Measurements from ENCODE around the gene EMB.
"Not testable (repeated sequence)": the region's sequence is repeated elsewhere in the genome, so short reads cannot be mapped to it uniquely, and the experiment has no call there.

Gene EMB

GRCh38 chr5:50415912-50416311, 25.2 kb downstream of the EMB start:
- H3K9me3 ChIP-seq (ENCODE audit: severe bottlenecking), result no peaks in the 10 kb centered on the region
- TF ChIP-seq CTCF (IDR thresholded peaks at IDR 0.05; ENCODE audit: poor library complexity, severe bottlenecking), result no peak
- H3K27ac ChIP-seq (ENCODE audit: poor library complexity, severe bottlenecking), result no peak overlapping the region
- H3K36me3 ChIP-seq (ENCODE audit: low read depth), result no peaks in the 10 kb centered on the region
- DNase-seq (ENCODE audit: low spot score) (no peak), ATAC-seq (ENCODE audit: low read depth) (no peak)
- no peaks in the 10 kb centered on the region for H3K4me1 ChIP-seq (ENCODE audit: insufficient read depth, poor library complexity, severe bottlenecking)
- H3K4me3 ChIP-seq (ENCODE audit: severe bottlenecking), result no peak overlapping the region
- no peaks in the 10 kb centered on the region for H3K27me3 ChIP-seq (ENCODE audit: insufficient read depth, poor library complexity, severe bottlenecking)

GRCh38 chr5:50410932-50411331, 30.2 kb downstream of the EMB start:
- H3K36me3 ChIP-seq (ENCODE audit: low read depth), result not testable (repeated sequence)

GRCh38 chr5:50406877-50407276, 34.2 kb downstream of the EMB start:
- Histone ChIP-seq H3K36me3 (ENCODE audit: low read depth) (peaks cover 16% of the 10 kb centered on the region; the same call in 1 of the 2 replicates), H3K27ac (ENCODE audit: poor library complexity, severe bottlenecking) (peak overlapping the region; percentile 49), H3K9me3 (ENCODE audit: severe bottlenecking) (no peaks in the 10 kb centered on the region), H3K4me3 (ENCODE audit: severe bottlenecking) (no peak overlapping the region), H3K4me1 (ENCODE audit: insufficient read depth, poor library complexity, severe bottlenecking) (peaks cover 14% of the 10 kb centered on the region), H3K27me3 (ENCODE audit: insufficient read depth, poor library complexity, severe bottlenecking) (no peaks in the 10 kb centered on the region)
- peak; percentile 100 for ATAC-seq (ENCODE audit: low read depth)
- TF ChIP-seq CTCF (IDR thresholded peaks at IDR 0.05; ENCODE audit: poor library complexity, severe bottlenecking), result no peak
- DNase-seq (ENCODE audit: low spot score), result no peak

More at GRCh38 chr5:50410932-50411331, 30.2 kb downstream of the EMB start:
- DNase-seq (ENCODE audit: low spot score); H3K9me3 ChIP-seq (ENCODE audit: severe bottlenecking); H3K4me3 ChIP-seq (ENCODE audit: severe bottlenecking); H3K27me3 ChIP-seq (ENCODE audit: insufficient read depth, poor library complexity, severe bottlenecking); ATAC-seq (ENCODE audit: low read depth); H3K27ac ChIP-seq (ENCODE audit: poor library complexity, severe bottlenecking): not testable (repeated sequence)
- peaks cover 14% of the 10 kb centered on the region for H3K4me1 ChIP-seq (ENCODE audit: insufficient read depth, poor library complexity, severe bottlenecking)

GRCh38 chr5:50401336-50401735, 39.8 kb downstream of the EMB start:
- DNase-seq (ENCODE audit: low spot score) (no peak), ATAC-seq (ENCODE audit: low read depth) (no peak)
- H3K4me3 ChIP-seq (ENCODE audit: severe bottlenecking), result no peak overlapping the region
- H3K27ac ChIP-seq (ENCODE audit: poor library complexity, severe bottlenecking), result no peak overlapping the region
- peaks cover 3% of the 10 kb centered on the region for H3K4me1 ChIP-seq (ENCODE audit: insufficient read depth, poor library complexity, severe bottlenecking)
- TF ChIP-seq CTCF (IDR thresholded peaks at IDR 0.05; ENCODE audit: poor library complexity, severe bottlenecking), result no peak
- peaks cover 21% of the 10 kb centered on the region for H3K36me3 ChIP-seq (ENCODE audit: low read depth)
- H3K9me3 ChIP-seq (ENCODE audit: severe bottlenecking), result no peaks in the 10 kb centered on the region
- H3K27me3 ChIP-seq (ENCODE audit: insufficient read depth, poor library complexity, severe bottlenecking), result no peaks in the 10 kb centered on the region

GRCh38 chr5:50393925-50394609, 47.0 kb downstream of the EMB start:
- not testable (repeated sequence) for H3K27me3 ChIP-seq (ENCODE audit: insufficient read depth, poor library complexity, severe bottlenecking); DNase-seq (ENCODE audit: low spot score); H3K9me3 ChIP-seq (ENCODE audit: severe bottlenecking); H3K4me3 ChIP-seq (ENCODE audit: severe bottlenecking); H3K36me3 ChIP-seq (ENCODE audit: low read depth)
- Histone ChIP-seq H3K4me1 (ENCODE audit: insufficient read depth, poor library complexity, severe bottlenecking) (peaks cover 16% of the 10 kb centered on the region), H3K27ac (ENCODE audit: poor library complexity, severe bottlenecking) (peak overlapping the region; percentile 90)
- peak; percentile 100 for ATAC-seq (ENCODE audit: low read depth)

GRCh38 chr5:50392289-50392688, 48.8 kb downstream of the EMB start:
- not testable (repeated sequence) for H3K27ac ChIP-seq (ENCODE audit: poor library complexity, severe bottlenecking); ATAC-seq (ENCODE audit: low read depth); H3K27me3 ChIP-seq (ENCODE audit: insufficient read depth, poor library complexity, severe bottlenecking); H3K36me3 ChIP-seq (ENCODE audit: low read depth); H3K4me3 ChIP-seq (ENCODE audit: severe bottlenecking); H3K9me3 ChIP-seq (ENCODE audit: severe bottlenecking); DNase-seq (ENCODE audit: low spot score)
- H3K4me1 ChIP-seq (ENCODE audit: insufficient read depth, poor library complexity, severe bottlenecking), result peaks cover 16% of the 10 kb centered on the region

GRCh38 chr5:50384381-50384780, 56.7 kb downstream of the EMB start:
- DNase-seq (ENCODE audit: low spot score); H3K36me3 ChIP-seq (ENCODE audit: low read depth); ATAC-seq (ENCODE audit: low read depth); H3K27ac ChIP-seq (ENCODE audit: poor library complexity, severe bottlenecking); H3K27me3 ChIP-seq (ENCODE audit: insufficient read depth, poor library complexity, severe bottlenecking); H3K9me3 ChIP-seq (ENCODE audit: severe bottlenecking); H3K4me3 ChIP-seq (ENCODE audit: severe bottlenecking); H3K4me1 ChIP-seq (ENCODE audit: insufficient read depth, poor library complexity, severe bottlenecking): not testable (repeated sequence)

- H3K9me3 ChIP-seq (ENCODE audit: severe bottlenecking); H3K27me3 ChIP-seq (ENCODE audit: insufficient read depth, poor library complexity, severe bottlenecking); H3K4me3 ChIP-seq (ENCODE audit: severe bottlenecking); H3K27ac ChIP-seq (ENCODE audit: poor library complexity, severe bottlenecking); ATAC-seq (ENCODE audit: low read depth); H3K36me3 ChIP-seq (ENCODE audit: low read depth); H3K4me1 ChIP-seq (ENCODE audit: insufficient read depth, poor library complexity, severe bottlenecking); DNase-seq (ENCODE audit: low spot score): not testable (repeated sequence)
Observed at GRCh38 chr5:50376696-50377095, 64.4 kb downstream of the EMB start.

All from RWPE2 (cell line).